Measurements from ENCODE around the gene COL11A2. TPM values are rescaled to one million over a fixed set of nuclear protein-coding genes. Genes with fewer than 3 reads are reported as not detected.

COL11A2 gene
- total RNA-seq, 1 donor from 2014 or later: 0.25 TPM

- Histone ChIP-seq H3K9me3 (no peaks in the 10 kb centered on the region), H3K27me3 (no peaks in the 10 kb centered on the region), H3K36me3 (peaks cover 0 to 27% of the 10 kb centered on the region in 2 donors), H3K4me1 (peaks cover 50% of the 10 kb centered on the region), H3K4me3 (no peak overlapping the region), H3K27ac (no peak overlapping the region)
- TF ChIP-seq POLR2AphosphoS5 (IDR thresholded peaks at IDR 0.05; ENCODE audit: insufficient read depth in 1 of 2, low read depth in 1 of 2) (no peak), CTCF (IDR thresholded peaks at IDR 0.05) (peak in 2 of 3 experiments; percentile 3 to 20)
- DNase-seq (ENCODE audit: extremely low spot score in 2 of 2): no peak
- intact Hi-C loops (cut with DNase I): no loop called here
Measured at GRCh38 chr6:33197431-33198048, 5.3 kb upstream of the COL11A2 start.

GRCh38 chr6:33195304-33196165 is 3.3 kb upstream of the COL11A2 start:
- peaks cover 0 to 21% of the 10 kb centered on the region in 2 donors for H3K36me3 ChIP-seq
- no peaks in the 10 kb centered on the region for H3K27me3 ChIP-seq
- intact Hi-C loops (cut with DNase I): no loop called here
- no peaks in the 10 kb centered on the region for H3K9me3 ChIP-seq
- no peak for DNase-seq (ENCODE audit: extremely low spot score in 2 of 2)
- no peak overlapping the region for H3K27ac ChIP-seq
- peaks cover 43% of the 10 kb centered on the region for H3K4me1 ChIP-seq
- no peak overlapping the region for H3K4me3 ChIP-seq
- no peak for TF ChIP-seq POLR2A (IDR thresholded peaks at IDR 0.05)
- TF ChIP-seq CTCF (IDR thresholded peaks at IDR 0.05): no peak
- no peak for TF ChIP-seq POLR2AphosphoS5 (IDR thresholded peaks at IDR 0.05; ENCODE audit: insufficient read depth in 1 of 2, low read depth in 1 of 2)

GRCh38 chr6:33194431-33194979 is 2.2 kb upstream of the COL11A2 start:
- no peaks in the 10 kb centered on the region for H3K27me3 ChIP-seq
- no peak overlapping the region for H3K27ac ChIP-seq
- no peak for DNase-seq (ENCODE audit: extremely low spot score in 2 of 2)
- peaks cover 0 to 21% of the 10 kb centered on the region in 2 donors for H3K36me3 ChIP-seq
- TF ChIP-seq POLR2AphosphoS5 (IDR thresholded peaks at IDR 0.05; ENCODE audit: insufficient read depth in 1 of 2, low read depth in 1 of 2) (no peak), POLR2A (IDR thresholded peaks at IDR 0.05) (no peak), CTCF (IDR thresholded peaks at IDR 0.05) (no peak)
- H3K4me3 ChIP-seq: no peak overlapping the region
- no peaks in the 10 kb centered on the region for H3K9me3 ChIP-seq
- H3K4me1 ChIP-seq: peaks cover 40% of the 10 kb centered on the region
- intact Hi-C loops (cut with DNase I): no loop called here

- no peaks in the 10 kb centered on the region for H3K9me3 ChIP-seq
- H3K4me1 ChIP-seq: peaks cover 32% of the 10 kb centered on the region
- no peaks in the 10 kb centered on the region for H3K27me3 ChIP-seq
- intact Hi-C loops (cut with DNase I): no loop called here
- DNase-seq (ENCODE audit: extremely low spot score in 2 of 2): no peak
- H3K36me3 ChIP-seq: peaks cover 0 to 21% of the 10 kb centered on the region in 2 donors
- peak overlapping the region; percentile 71 for H3K27ac ChIP-seq
- TF ChIP-seq CTCF (IDR thresholded peaks at IDR 0.05) (no peak), POLR2AphosphoS5 (IDR thresholded peaks at IDR 0.05; ENCODE audit: insufficient read depth in 1 of 2, low read depth in 1 of 2) (no peak), POLR2A (IDR thresholded peaks at IDR 0.05) (no peak)
- H3K4me3 ChIP-seq: peak overlapping the region; percentile 44 to 47
Measured at GRCh38 chr6:33193619-33194018, 1.4 kb upstream of the COL11A2 start.

Data from vagina (tissue), 2 donors.